Esophagus squamous epithelium (tissue), 4 donors: ENCODE measurements around the gene PSMD2.

Experiments used
- CTCF ChIP-seq, 6 experiments: fragments of 450-650 bp in 4 of 6; fragments of 200-600 bp in 2 of 6; sonication (generic) in 2 of 6; IDR thresholded peaks; one replicate each; pipeline ENCODE4 v1.5.1; 2016 to 2019; ENCODE audit warnings: antibody characterized with exemption in 6 of 6, mild to moderate bottlenecking in 4 of 6, moderate library complexity in 4 of 6
- POLR2A ChIP-seq, 4 donors: fragments of 450-650 bp; IDR thresholded peaks; one replicate each; pipeline ENCODE4 v1.6.1; 2017; ENCODE audit warnings: antibody characterized with exemption in 4 of 4, mild to moderate bottlenecking in 4 of 4, moderate library complexity in 3 of 4

GRCh38 chr3:184357248-184358123 lies 58.4 kb downstream of the PSMD2 start:
- TF ChIP-seq CTCF (IDR thresholded peaks at IDR 0.05) (no peak), POLR2A (IDR thresholded peaks at IDR 0.05) (no peak)
